ENCODE measurements around the gene ORC3. TPM values are rescaled to one million over a fixed set of nuclear protein-coding genes. Genes with fewer than 3 reads are reported as not detected.

The ORC3 gene
- total RNA-seq, 1 experiment from 2014 or later = 25.7 TPM

GRCh38 chr6:87541041-87541440 lies 48.9 kb upstream of the ORC3 start:
- no peak overlapping the region for H3K4me2 ChIP-seq (ENCODE audit: low read length)
- no peaks in the 10 kb centered on the region for H4K20me1 ChIP-seq (ENCODE audit: low read length)
- H3K79me2 ChIP-seq (ENCODE audit: low read length) = no peaks in the 10 kb centered on the region
- no peak for TF ChIP-seq EZH2phosphoT487 (IDR thresholded peaks at IDR 0.05; ENCODE audit: borderline replicate concordance, low read length)
- TF ChIP-seq, protein P1, sequence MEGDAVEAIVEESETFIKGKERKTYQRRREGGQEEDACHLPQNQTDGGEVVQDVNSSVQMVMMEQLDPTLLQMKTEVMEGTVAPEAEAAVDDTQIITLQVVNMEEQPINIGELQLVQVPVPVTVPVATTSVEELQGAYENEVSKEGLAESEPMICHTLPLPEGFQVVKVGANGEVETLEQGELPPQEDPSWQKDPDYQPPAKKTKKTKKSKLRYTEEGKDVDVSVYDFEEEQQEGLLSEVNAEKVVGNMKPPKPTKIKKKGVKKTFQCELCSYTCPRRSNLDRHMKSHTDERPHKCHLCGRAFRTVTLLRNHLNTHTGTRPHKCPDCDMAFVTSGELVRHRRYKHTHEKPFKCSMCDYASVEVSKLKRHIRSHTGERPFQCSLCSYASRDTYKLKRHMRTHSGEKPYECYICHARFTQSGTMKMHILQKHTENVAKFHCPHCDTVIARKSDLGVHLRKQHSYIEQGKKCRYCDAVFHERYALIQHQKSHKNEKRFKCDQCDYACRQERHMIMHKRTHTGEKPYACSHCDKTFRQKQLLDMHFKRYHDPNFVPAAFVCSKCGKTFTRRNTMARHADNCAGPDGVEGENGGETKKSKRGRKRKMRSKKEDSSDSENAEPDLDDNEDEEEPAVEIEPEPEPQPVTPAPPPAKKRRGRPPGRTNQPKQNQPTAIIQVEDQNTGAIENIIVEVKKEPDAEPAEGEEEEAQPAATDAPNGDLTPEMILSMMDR (conservative IDR thresholded peaks at IDR 0.05; ENCODE audit: low read depth, low read length) = no peak
- TF ChIP-seq EZH2 (IDR thresholded peaks at IDR 0.05; ENCODE audit: low read length, unreplicated experiment) = no peak
- DNase-seq (no peak), ATAC-seq (no peak)
- H3K9me2 ChIP-seq (replicated peaks; ENCODE audit: low read length) = no peaks in the 10 kb centered on the region
- H3K9ac ChIP-seq (ENCODE audit: low read length) = no peak overlapping the region
- no TSS peak for BruUV-seq (replicated peaks)
- CTCF ChIA-PET = no interaction called here
- no peaks in the 10 kb centered on the region for H3K9me3 ChIP-seq (ENCODE audit: low read length)
- H3K27me3 ChIP-seq (ENCODE audit: low read length) = no peaks in the 10 kb centered on the region
- no peaks in the 10 kb centered on the region for H3K4me1 ChIP-seq (ENCODE audit: insufficient read depth, low read length)
- peaks cover 36% of the 10 kb centered on the region for H3K36me3 ChIP-seq (ENCODE audit: low read depth, low read length)
- POLR2A ChIA-PET (ENCODE audit: unreplicated experiment) = no interaction called here
- H3K4me3 ChIP-seq (ENCODE audit: low read length) = no peak overlapping the region
- H2AFZ ChIP-seq (ENCODE audit: low read length) = no peak overlapping the region
- no peaks in the 10 kb centered on the region for H3F3A ChIP-seq (ENCODE audit: low read length, unreplicated experiment)
- intact Hi-C loops (cut with micrococcal nuclease) = no loop called here
- H3K27ac ChIP-seq (ENCODE audit: low read length) = no peak overlapping the region

- no peak overlapping the region for H3K9ac ChIP-seq (ENCODE audit: low read length)
- no peaks in the 10 kb centered on the region for H4K20me1 ChIP-seq (ENCODE audit: low read length)
- ChIA-PET POLR2A (ENCODE audit: unreplicated experiment) (no interaction called here), CTCF (no interaction called here)
- H3K9me3 ChIP-seq (ENCODE audit: low read length) = no peaks in the 10 kb centered on the region
- H3K4me2 ChIP-seq (ENCODE audit: low read length) = no peak overlapping the region
- no peak for DNase-seq
- ATAC-seq = no peak
- intact Hi-C loops (cut with micrococcal nuclease) = no loop called here
- H3K27ac ChIP-seq (ENCODE audit: low read length) = no peak overlapping the region
- H3K36me3 ChIP-seq (ENCODE audit: low read depth, low read length) = peaks cover 36% of the 10 kb centered on the region
- BruUV-seq (replicated peaks) = no TSS peak
- TF ChIP-seq EZH2phosphoT487 (IDR thresholded peaks at IDR 0.05; ENCODE audit: borderline replicate concordance, low read length) = no peak
- TF ChIP-seq, protein P1 (conservative IDR thresholded peaks at IDR 0.05; ENCODE audit: low read depth, low read length) = no peak
- TF ChIP-seq EZH2 (IDR thresholded peaks at IDR 0.05; ENCODE audit: low read length, unreplicated experiment) = no peak
- H3K4me3 ChIP-seq (ENCODE audit: low read length) = no peak overlapping the region
- no peaks in the 10 kb centered on the region for H3K79me2 ChIP-seq (ENCODE audit: low read length)
- no peaks in the 10 kb centered on the region for H3K27me3 ChIP-seq (ENCODE audit: low read length)
- no peaks in the 10 kb centered on the region for H3F3A ChIP-seq (ENCODE audit: low read length, unreplicated experiment)
- no peaks in the 10 kb centered on the region for H3K4me1 ChIP-seq (ENCODE audit: insufficient read depth, low read length)
- H2AFZ ChIP-seq (ENCODE audit: low read length) = no peak overlapping the region
- H3K9me2 ChIP-seq (replicated peaks; ENCODE audit: low read length) = no peaks in the 10 kb centered on the region
These were observed 48.2 kb upstream of the ORC3 start for GRCh38 chr6:87541744-87542143.

- Histone ChIP-seq H3K79me2 (ENCODE audit: low read length) (no peaks in the 10 kb centered on the region), H3K9ac (ENCODE audit: low read length) (no peak overlapping the region), H3K9me2 (replicated peaks; ENCODE audit: low read length) (no peaks in the 10 kb centered on the region), H3K4me2 (ENCODE audit: low read length) (no peak overlapping the region), H3K27ac (ENCODE audit: low read length) (no peak overlapping the region), H3K9me3 (ENCODE audit: low read length) (no peaks in the 10 kb centered on the region), H3F3A (ENCODE audit: low read length, unreplicated experiment) (no peaks in the 10 kb centered on the region), H3K4me1 (ENCODE audit: insufficient read depth, low read length) (no peaks in the 10 kb centered on the region), H2AFZ (ENCODE audit: low read length) (no peak overlapping the region), H4K20me1 (ENCODE audit: low read length) (no peaks in the 10 kb centered on the region), H3K4me3 (ENCODE audit: low read length) (no peak overlapping the region), H3K36me3 (ENCODE audit: low read depth, low read length) (peaks cover 41% of the 10 kb centered on the region), H3K27me3 (ENCODE audit: low read length) (no peaks in the 10 kb centered on the region)
- intact Hi-C loops (cut with micrococcal nuclease) = no loop called here
- ChIA-PET CTCF (no interaction called here), POLR2A (ENCODE audit: unreplicated experiment) (no interaction called here)
- no TSS peak for BruUV-seq (replicated peaks)
- TF ChIP-seq EZH2 (IDR thresholded peaks at IDR 0.05; ENCODE audit: low read length, unreplicated experiment) (no peak), EZH2phosphoT487 (IDR thresholded peaks at IDR 0.05; ENCODE audit: borderline replicate concordance, low read length) (no peak)
- TF ChIP-seq, protein P1 (conservative IDR thresholded peaks at IDR 0.05; ENCODE audit: low read depth, low read length) = no peak
- no peak for ATAC-seq
- no peak for DNase-seq
These were observed 46.0 kb upstream of the ORC3 start for GRCh38 chr6:87543696-87544473.

Data from PC-3 (cell line).